Measurements from ENCODE around the gene PI4KA.

GRCh38 chr22:20889904-20890540 is 31.4 kb upstream of the PI4KA start:
- no peak for TF ChIP-seq REST (IDR thresholded peaks at IDR 0.05; ENCODE audit: low read depth)
- no peak for TF ChIP-seq CEBPB (IDR thresholded peaks at IDR 0.05)
- no peak for TF ChIP-seq EP300 (IDR thresholded peaks at IDR 0.05; ENCODE audit: borderline replicate concordance)
- TF ChIP-seq YY1 (IDR thresholded peaks at IDR 0.05; ENCODE audit: low read depth): no peak
- TF ChIP-seq USF1 (IDR thresholded peaks at IDR 0.05): no peak
